Aorta (tissue), 5 donors: Measurements from ENCODE around the gene FZD7. TPM values are rescaled to one million over a fixed set of nuclear protein-coding genes. Genes with fewer than 3 reads are reported as not detected.

Experiments used
- ATAC-seq: fragments of 200-7000 bp; cut with Tn5 transposase; one replicate; pipeline ENCODE4 v1.9.1; 2022; ENCODE audit warnings: moderate library complexity; ENCODE audit not compliant: low FRiP score
- DNase-seq, 2 donors: peaks; one replicate each; pipeline ENCODE4 v3.0.0-alpha.2; 2020
- H3K27ac ChIP-seq, 2 donors: one replicate each; pipeline ENCODE4 v1.5.1; 2013; ENCODE audit warnings: low read length in 2 of 2, mild to moderate bottlenecking in 2 of 2, moderate library complexity in 2 of 2, control low read depth in 1 of 2, inconsistent platforms in 1 of 2, low read depth in 1 of 2
- H3K27me3 ChIP-seq, 2 donors: one replicate each; pipeline ENCODE4 v1.6.1; 2013; ENCODE audit warnings: control low read depth in 1 of 2, low read length in 1 of 2, mild to moderate bottlenecking in 1 of 2, moderate library complexity in 1 of 2; ENCODE audit not compliant: insufficient read depth in 2 of 2, control insufficient read depth in 1 of 2
- H3K36me3 ChIP-seq, 2 donors: one replicate each; pipeline ENCODE4 v1.6.1; 2013; ENCODE audit warnings: control low read depth in 1 of 2, low read length in 1 of 2, mild to moderate bottlenecking in 1 of 2; ENCODE audit not compliant: insufficient read depth in 2 of 2, control insufficient read depth in 1 of 2
- H3K4me1 ChIP-seq, 2 donors: one replicate each; pipeline ENCODE4 v1.6.1; 2013; ENCODE audit warnings: low read length in 2 of 2, control low read depth in 1 of 2, mild to moderate bottlenecking in 1 of 2, moderate library complexity in 1 of 2; ENCODE audit not compliant: insufficient read depth in 2 of 2, control insufficient read depth in 1 of 2
- H3K4me3 ChIP-seq, 2 donors: one replicate each; pipeline ENCODE4 v1.5.1; 2013; ENCODE audit warnings: low read length in 2 of 2, control low read depth in 1 of 2, mild to moderate bottlenecking in 1 of 2
- H3K9me3 ChIP-seq: one replicate; pipeline ENCODE4 v1.6.1; 2013; ENCODE audit warnings: mild to moderate bottlenecking, low read length; ENCODE audit not compliant: control insufficient read depth
- WGBS, 2 donors: extraction: QIAGEN DNeasy Blood & Tissue Kit; methylation state at CpG; one replicate each; pipeline ENCODE4 v1.1.7; 2013; 5-methylcytosine and 5-hydroxymethylcytosine counted together
- intact Hi-C, 2 donors: fragments of 100-400 bp; cut with DNase I; formaldehyde crosslinking; loops; one replicate each; pipeline versions ENCODE4 v1.14.2 to v1.15.0; 2022
- polyA plus RNA-seq, 2 donors: library from polyadenylated mRNA; stranded (reverse); fragments of 200-250 nt; gene quantifications; one replicate each; pipeline ENCODE4 v1.2.3, GENCODE V29; 2013
- total RNA-seq, 2 donors: library from RNA; stranded (reverse); fragmentation: NEBNext Ultra II Directional; extraction: Animal tissue kit (Norgen Biotek cat#: 25700); gene quantifications; one replicate each; pipeline ENCODE4 v1.2.1, GENCODE V29; 2021
- donor health status: healthy with polysubstance abuse.
- donor health status: Bipolar disorder and iron deficiency.
- donor health status: DM: no; HTN: no; CAD: no.
- donor health status: DM: no; HTN: no; CAD: no.
- donor health status: DM: yes; HTN: yes; CAD: no.

FZD7 gene
- total and polyA plus RNA-seq, 4 donors: 4.4 to 24.3 (median 11.9) TPM

- Histone ChIP-seq H3K27me3 (no peaks in the 10 kb centered on the region), H3K4me1 (no peaks in the 10 kb centered on the region), H3K9me3 (no peaks in the 10 kb centered on the region), H3K4me3 (no peak overlapping the region), H3K27ac (no peak overlapping the region), H3K36me3 (no peaks in the 10 kb centered on the region)
- no peak for DNase-seq
- no peak for ATAC-seq
- WGBS, 2 donors: 87 to 90% methylated on average over 5 of the region's 5 CpGs
- intact Hi-C loops: no loop called here
Measured at GRCh38 chr2:202079310-202079709, 45.7 kb downstream of the FZD7 start.

GRCh38 chr2:202084265-202084664 is 50.6 kb downstream of the FZD7 start:
- 31 to 41% methylated on average over 6 of the region's 6 CpGs for WGBS, 2 donors
- H3K4me3 ChIP-seq: no peak overlapping the region
- DNase-seq: no peak
- no peak for ATAC-seq
- H3K9me3 ChIP-seq: no peaks in the 10 kb centered on the region
- H3K4me1 ChIP-seq: no peaks in the 10 kb centered on the region
- intact Hi-C loops: no loop called here
- H3K27ac ChIP-seq: no peak overlapping the region
- H3K27me3 ChIP-seq: no peaks in the 10 kb centered on the region
- no peaks in the 10 kb centered on the region for H3K36me3 ChIP-seq

Other genes with a start within 250 kb of the FZD7 start
- 1 to 10 TPM; 3.9 to 7.7 TPM for gene CDK15, start 227.3 kb upstream of the FZD7 start, total RNA-seq
- gene CDK15, start 227.3 kb upstream of the FZD7 start, polyA plus RNA-seq: 1 to 10 TPM in 1 of 2 donors, under 1 TPM in 1; 0.56 to 3.0 TPM
- not detected for gene KIAA2012, start 39.4 kb downstream of the FZD7 start, total RNA-seq
- not detected for gene KIAA2012, start 39.4 kb downstream of the FZD7 start, polyA plus RNA-seq
- gene SUMO1, start 204.7 kb downstream of the FZD7 start, total RNA-seq: 10 to 100 TPM; 57.4 to 62.4 TPM
- gene SUMO1, start 204.7 kb downstream of the FZD7 start, polyA plus RNA-seq: 100 to 1,000 TPM in 1 of 2 donors, 10 to 100 TPM in 1; 85.4 to 161 TPM
- 10 to 100 TPM; 42.4 to 49.2 TPM for gene NOP58, start 231.9 kb downstream of the FZD7 start, total RNA-seq
- gene NOP58, start 231.9 kb downstream of the FZD7 start, polyA plus RNA-seq: 100 to 1,000 TPM in 1 of 2 donors, 10 to 100 TPM in 1; 29.2 to 102 TPM